Pancreas (tissue), 10 donors: ENCODE data around the gene PDE7B. TPM values are rescaled to one million over a fixed set of nuclear protein-coding genes. Genes with fewer than 3 reads are reported as not detected.

Source experiments
- ATAC-seq, 4 donors: fragments of 200-7000 bp; cut with Tn5 transposase; one replicate each; pipeline versions ENCODE4 v1.8.0 to v1.9.1; 2020; ENCODE audit warnings: mild to moderate bottlenecking in 4 of 4, moderate library complexity in 4 of 4
- DNase-seq, 6 donors: peaks; one replicate each; pipeline ENCODE4 v3.0.0-alpha.2; 2020
- FAIRE-seq: peaks from 2 replicates; lab custom pipeline; 2012; peaks lifted over from hg19 to GRCh38; lab: Jason Lieb, UNC
- H3K27ac ChIP-seq, 4 donors: fragments of 200-600 bp; sonication (generic); 1 replicate in 3 of 4; 2 replicates in 1 of 4; pipeline versions ENCODE4 v1.5.0 to v1.8.0; 2020
- H3K27me3 ChIP-seq, 4 donors: fragments of 200-600 bp; one replicate each; pipeline ENCODE4 v1.8.0; 2021
- H3K36me3 ChIP-seq, 3 donors: fragments of 200-600 bp; sonication (generic) in 1 of 3; one replicate each; pipeline versions ENCODE4 v1.5.0 to v1.8.0; 2020 to 2021
- H3K4me1 ChIP-seq, 3 donors: fragments of 200-600 bp; one replicate each; pipeline ENCODE4 v1.8.0; 2021
- H3K4me3 ChIP-seq, 4 donors: fragments of 200-600 bp; sonication (generic) in 2 of 4; one replicate each; pipeline versions ENCODE4 v1.5.0 to v1.8.0; 2020 to 2021
- H3K9me3 ChIP-seq, 4 donors: fragments of 200-600 bp; one replicate each; pipeline ENCODE4 v1.8.0; 2021
- WGBS, 2 donors: extraction: QIAGEN DNeasy Blood & Tissue Kit; methylation state at CpG; one replicate each; pipeline ENCODE4 v1.1.7; 2013; 5-methylcytosine and 5-hydroxymethylcytosine counted together
- intact Hi-C, 3 donors: fragments of 100-400 bp; cut with DNase I; formaldehyde crosslinking; loops; one replicate each; pipeline versions ENCODE4 v1.11.1 to v1.14.2; 2022
- polyA plus RNA-seq, 2 donors: library from polyadenylated mRNA; stranded (reverse); fragments of 200-250 nt; gene quantifications; one replicate each; pipeline ENCODE4 v1.2.3, GENCODE V29; 2013
- total RNA-seq, 6 donors: library from RNA; stranded (reverse); fragmentation: NEBNext Ultra II Directional in 4 of 6; extraction: Animal tissue kit (Norgen Biotek cat#: 25700) in 4 of 6; gene quantifications; one replicate each; pipeline versions ENCODE4 v1.2.1 to v1.2.4, GENCODE V29; 2021 to 2023
- TF ChIP-seq, protein P1 (sequence below), 4 donors: fragments of 200-600 bp; sonication (generic) in 3 of 4; IDR thresholded peaks; one replicate each; pipeline versions ENCODE4 v1.5.0 to v1.8.0; 2021; ENCODE audit warnings: antibody characterized with exemption in 4 of 4
- donor health status: healthy with polysubstance abuse.
- donor health status: DM: no; HTN: no; CAD: no; lungs with moderate emphysema.
- donor health status: DM: no; HTN: no; CAD: no.
- donor health status: control.
- donor health status: control.
- donor health status: Bipolar disorder and iron deficiency.
- donor health status: DM: yes; HTN: yes; CAD: no.
- donor health status: DM: no; HTN: no; CAD: no.
- donor health status: DM: no; HTN: no; CAD: no.
- donor health status: DM: yes; HTN: yes; CAD: no.

Gene PDE7B
- total RNA-seq (1 to 10 TPM in 2 of 6 donors, under 1 TPM in 4; 0.41 to 1.7 (median 0.76) TPM), polyA plus RNA-seq (1 to 10 TPM in 1 of 2 donors, under 1 TPM in 1; 0.38 to 1.2 TPM)

DNA sequence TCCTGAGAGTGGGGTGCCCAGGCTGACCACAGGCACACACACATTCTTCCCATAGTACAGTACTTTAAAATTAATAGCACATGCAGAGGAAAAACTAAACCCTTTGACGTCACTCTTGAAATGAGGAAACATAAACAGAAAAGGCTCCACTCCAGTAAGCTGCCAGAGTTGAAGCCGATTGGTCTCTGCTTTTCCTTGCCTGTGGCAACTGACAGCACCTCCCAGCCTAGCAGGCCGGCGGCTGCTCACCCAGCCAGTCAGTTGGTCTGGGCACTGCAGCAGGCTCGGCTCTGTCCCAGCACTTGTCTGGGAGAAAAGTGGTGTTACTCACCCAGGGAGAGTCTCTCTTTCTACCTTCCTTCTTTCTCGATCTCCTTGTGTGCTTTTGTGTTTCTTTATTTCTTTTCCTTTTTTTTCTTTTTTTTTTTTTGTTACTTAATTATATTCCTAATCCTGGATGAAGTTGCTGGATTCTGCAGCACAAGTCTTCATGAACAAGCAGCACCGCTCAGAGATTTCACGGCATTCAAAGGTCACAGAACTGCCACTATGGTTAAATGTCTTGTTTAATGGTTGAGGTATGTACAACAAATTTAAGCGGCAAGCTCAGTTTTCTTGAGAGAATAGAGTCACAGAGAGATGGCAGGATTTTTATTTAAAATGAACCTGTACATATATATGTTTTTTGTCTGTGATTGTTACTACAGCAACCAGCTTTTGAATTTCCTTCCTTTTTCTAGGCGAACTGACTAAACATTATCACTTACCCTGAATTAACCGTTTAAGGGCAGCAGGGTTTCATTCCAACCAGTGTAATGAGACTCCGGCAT, at the start of gene PDE7B:
Gene PDE7B (plus strand): TSS at position 260 of the 830 bp plus-strand sequence.
- DNase-seq (peak; percentile 56 to 86 (median 78)), ATAC-seq (peak; percentile 99), FAIRE-seq (no peak)
- H3K9me3 ChIP-seq, result no peaks in the 10 kb centered on the region
- no peaks in the 10 kb centered on the region for H3K36me3 ChIP-seq
- peaks cover 0 to 8% (median 4%) of the 10 kb centered on the region in 3 donors for H3K4me1 ChIP-seq
- H3K27ac ChIP-seq, result peak within 1 kb of the TSS in 2 of 4 donors; percentile 26 to 49
- TF ChIP-seq, protein P1, sequence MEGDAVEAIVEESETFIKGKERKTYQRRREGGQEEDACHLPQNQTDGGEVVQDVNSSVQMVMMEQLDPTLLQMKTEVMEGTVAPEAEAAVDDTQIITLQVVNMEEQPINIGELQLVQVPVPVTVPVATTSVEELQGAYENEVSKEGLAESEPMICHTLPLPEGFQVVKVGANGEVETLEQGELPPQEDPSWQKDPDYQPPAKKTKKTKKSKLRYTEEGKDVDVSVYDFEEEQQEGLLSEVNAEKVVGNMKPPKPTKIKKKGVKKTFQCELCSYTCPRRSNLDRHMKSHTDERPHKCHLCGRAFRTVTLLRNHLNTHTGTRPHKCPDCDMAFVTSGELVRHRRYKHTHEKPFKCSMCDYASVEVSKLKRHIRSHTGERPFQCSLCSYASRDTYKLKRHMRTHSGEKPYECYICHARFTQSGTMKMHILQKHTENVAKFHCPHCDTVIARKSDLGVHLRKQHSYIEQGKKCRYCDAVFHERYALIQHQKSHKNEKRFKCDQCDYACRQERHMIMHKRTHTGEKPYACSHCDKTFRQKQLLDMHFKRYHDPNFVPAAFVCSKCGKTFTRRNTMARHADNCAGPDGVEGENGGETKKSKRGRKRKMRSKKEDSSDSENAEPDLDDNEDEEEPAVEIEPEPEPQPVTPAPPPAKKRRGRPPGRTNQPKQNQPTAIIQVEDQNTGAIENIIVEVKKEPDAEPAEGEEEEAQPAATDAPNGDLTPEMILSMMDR (IDR thresholded peaks at IDR 0.05), result no peak
- H3K4me3 ChIP-seq, result peak within 1 kb of the TSS in 2 of 4 donors; percentile 9 to 18
- 10 to 12% methylated on average over 12 of the region's 12 CpGs for WGBS, 2 donors
- H3K27me3 ChIP-seq, result no peaks in the 10 kb centered on the region
- intact Hi-C loops, result no loop called here

DNA sequence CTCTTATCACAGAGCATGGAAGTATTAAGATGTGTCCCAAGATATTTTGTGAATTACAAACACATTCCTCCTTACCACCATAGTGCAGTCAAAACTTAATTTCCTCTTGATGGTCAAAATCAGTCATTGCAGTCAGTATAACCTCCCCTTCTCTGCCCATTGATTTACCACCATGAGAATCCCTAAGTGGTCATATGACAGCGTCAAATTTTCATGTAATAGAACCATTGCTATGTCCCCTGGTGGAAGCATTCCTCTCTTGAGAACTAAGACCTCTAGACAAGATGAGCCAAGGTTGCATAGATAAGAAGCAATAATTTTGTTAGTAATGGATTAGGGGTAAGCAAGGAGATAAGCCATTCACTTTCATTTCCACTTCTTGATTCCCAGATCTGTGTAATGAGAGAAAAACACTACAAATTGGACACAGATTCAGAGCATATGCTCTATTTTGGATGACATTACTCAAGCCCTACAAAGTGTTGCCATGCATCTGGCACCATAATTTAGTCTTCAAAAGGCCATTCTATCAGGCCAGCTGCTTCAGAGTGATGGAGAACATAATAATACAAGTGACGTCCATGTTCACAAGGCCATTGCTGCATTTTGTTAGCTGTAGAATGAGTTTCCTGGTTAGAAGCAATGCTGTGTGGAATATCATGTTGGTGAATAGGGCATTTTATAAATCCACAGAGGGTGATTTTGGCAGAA, 49.6 kb upstream of the PDE7B start:
- no peak for ATAC-seq
- WGBS, 2 donors, result 84 to 96% methylated on average over 2 of the region's 2 CpGs
- no peaks in the 10 kb centered on the region for H3K36me3 ChIP-seq
- no peak for FAIRE-seq
- DNase-seq, result no peak
- no peaks in the 10 kb centered on the region for H3K27me3 ChIP-seq
- no peak overlapping the region for H3K4me3 ChIP-seq
- no peaks in the 10 kb centered on the region for H3K9me3 ChIP-seq
- TF ChIP-seq, protein P1 (IDR thresholded peaks at IDR 0.05), result no peak
- H3K4me1 ChIP-seq, result no peaks in the 10 kb centered on the region
- H3K27ac ChIP-seq, result no peak overlapping the region
- intact Hi-C loops, result no loop called here

DNA sequence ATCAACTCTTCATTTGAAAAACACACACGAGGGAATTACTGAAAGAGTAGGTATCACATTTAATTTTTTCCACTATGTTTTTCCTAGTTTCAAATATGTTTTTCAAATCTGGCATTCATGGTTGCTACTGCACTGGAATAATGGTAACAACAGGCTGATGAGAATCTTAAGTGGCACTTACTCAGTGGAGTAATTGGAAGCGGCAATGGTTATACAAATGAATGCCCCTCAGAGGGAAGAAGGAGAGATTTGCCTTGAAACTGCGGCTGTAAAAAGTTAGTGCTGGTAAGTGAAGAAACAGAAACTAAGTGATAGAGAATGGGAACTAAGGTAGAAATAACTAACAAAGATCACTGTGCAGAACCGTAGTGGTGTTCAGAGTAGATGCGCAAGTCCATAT, 41.0 kb upstream of the PDE7B start:
- WGBS, 2 donors, result 82% methylated on average over 5 of the region's 5 CpGs
- no peak overlapping the region for H3K4me3 ChIP-seq
- H3K9me3 ChIP-seq, result no peaks in the 10 kb centered on the region
- ATAC-seq (no peak), FAIRE-seq (no peak), DNase-seq (no peak)
- H3K36me3 ChIP-seq, result no peaks in the 10 kb centered on the region
- H3K27me3 ChIP-seq, result no peaks in the 10 kb centered on the region
- H3K4me1 ChIP-seq, result peaks cover 0 to 10% (median 8%) of the 10 kb centered on the region in 3 donors
- TF ChIP-seq, protein P1 (IDR thresholded peaks at IDR 0.05), result no peak
- intact Hi-C loops, result no loop called here
- no peak overlapping the region for H3K27ac ChIP-seq

DNA sequence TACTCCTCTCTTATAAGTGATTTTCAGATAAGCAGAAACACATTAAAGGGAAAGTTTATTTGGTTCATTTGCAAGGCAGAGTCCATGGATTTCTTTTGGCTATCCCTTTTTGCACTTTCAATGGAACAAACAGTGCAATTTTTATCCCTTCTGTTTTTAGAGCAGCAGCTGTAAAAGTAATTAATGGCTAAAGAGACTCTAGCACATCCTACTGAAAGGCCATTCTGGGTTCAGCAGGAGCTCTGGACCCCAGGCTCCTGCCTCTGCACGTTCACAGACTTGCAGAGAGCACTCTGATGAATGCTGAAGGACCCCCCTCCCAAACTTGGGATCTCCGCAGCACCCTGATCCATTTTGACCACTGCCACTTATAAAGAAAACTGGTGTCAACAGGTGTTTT, 40.3 kb upstream of the PDE7B start:
- TF ChIP-seq, protein P1 (IDR thresholded peaks at IDR 0.05), result no peak
- Histone ChIP-seq H3K9me3 (no peaks in the 10 kb centered on the region), H3K27ac (no peak overlapping the region), H3K27me3 (no peaks in the 10 kb centered on the region), H3K4me3 (no peak overlapping the region), H3K4me1 (peaks cover 0 to 10% (median 8%) of the 10 kb centered on the region in 3 donors), H3K36me3 (no peaks in the 10 kb centered on the region)
- WGBS, 2 donors, result 81 to 86% methylated on average over 2 of the region's 2 CpGs
- no peak for ATAC-seq
- no peak for DNase-seq
- no peak for FAIRE-seq
- intact Hi-C loops, result no loop called here
